Lower lobe of right lung (tissue), 2 donors: ENCODE data around the gene DDX20. TPM values are rescaled to one million over a fixed set of nuclear protein-coding genes. Genes with fewer than 3 reads are reported as not detected.

Experiments
- ATAC-seq, 2 donors: fragments of 200-7000 bp; cut with Tn5 transposase; one replicate each; pipeline ENCODE4 v1.9.1; 2020 to 2022; ENCODE audit warnings: mild to moderate bottlenecking in 2 of 2, moderate library complexity in 2 of 2
- DNase-seq: peaks from one replicate; pipeline ENCODE4 v3.0.0-alpha.2; 2020
- H3K27ac ChIP-seq: fragments of 200-600 bp; one replicate; pipeline ENCODE4 v1.8.0; 2022
- H3K27me3 ChIP-seq: fragments of 200-600 bp; one replicate; pipeline ENCODE4 v1.8.0; 2022; ENCODE audit warnings: low read depth
- H3K36me3 ChIP-seq: fragments of 200-600 bp; one replicate; pipeline ENCODE4 v1.8.0; 2022; ENCODE audit warnings: mild to moderate bottlenecking
- H3K4me1 ChIP-seq: fragments of 200-600 bp; one replicate; pipeline ENCODE4 v1.8.0; 2022
- H3K4me3 ChIP-seq: fragments of 200-600 bp; one replicate; pipeline ENCODE4 v1.8.0; 2022; ENCODE audit warnings: mild to moderate bottlenecking
- H3K9me3 ChIP-seq: fragments of 200-600 bp; one replicate; pipeline ENCODE4 v1.8.0; 2022
- intact Hi-C: fragments of 100-400 bp; cut with DNase I; formaldehyde crosslinking; loops from one replicate; pipeline ENCODE4 v1.11.0; 2022
- total RNA-seq: library from RNA; stranded (reverse); fragmentation: NEBNext Ultra II Directional; extraction: Animal tissue kit (Norgen Biotek cat#: 25700); gene quantifications from one replicate; pipeline ENCODE4 v1.2.1, GENCODE V29; 2021
- TF ChIP-seq, protein P1 (sequence below): fragments of 200-600 bp; IDR thresholded peaks from one replicate; pipeline ENCODE4 v1.8.0; 2022; ENCODE audit warnings: antibody characterized with exemption, mild to moderate bottlenecking
- donor health status: DM: no; HTN: yes; CAD: no; lungs with severe emphysema.

DDX20 gene
- total RNA-seq, 1 donor from 2014 or later = 11.4 TPM

- ATAC-seq = no peak
- no peak for DNase-seq
- intact Hi-C loops = no loop called here
- Histone ChIP-seq H3K27ac (no peak overlapping the region), H3K27me3 (no peaks in the 10 kb centered on the region), H3K4me3 (no peak overlapping the region), H3K4me1 (peaks cover 25% of the 10 kb centered on the region), H3K9me3 (no peaks in the 10 kb centered on the region), H3K36me3 (peaks cover 8% of the 10 kb centered on the region)
- TF ChIP-seq, protein P1, sequence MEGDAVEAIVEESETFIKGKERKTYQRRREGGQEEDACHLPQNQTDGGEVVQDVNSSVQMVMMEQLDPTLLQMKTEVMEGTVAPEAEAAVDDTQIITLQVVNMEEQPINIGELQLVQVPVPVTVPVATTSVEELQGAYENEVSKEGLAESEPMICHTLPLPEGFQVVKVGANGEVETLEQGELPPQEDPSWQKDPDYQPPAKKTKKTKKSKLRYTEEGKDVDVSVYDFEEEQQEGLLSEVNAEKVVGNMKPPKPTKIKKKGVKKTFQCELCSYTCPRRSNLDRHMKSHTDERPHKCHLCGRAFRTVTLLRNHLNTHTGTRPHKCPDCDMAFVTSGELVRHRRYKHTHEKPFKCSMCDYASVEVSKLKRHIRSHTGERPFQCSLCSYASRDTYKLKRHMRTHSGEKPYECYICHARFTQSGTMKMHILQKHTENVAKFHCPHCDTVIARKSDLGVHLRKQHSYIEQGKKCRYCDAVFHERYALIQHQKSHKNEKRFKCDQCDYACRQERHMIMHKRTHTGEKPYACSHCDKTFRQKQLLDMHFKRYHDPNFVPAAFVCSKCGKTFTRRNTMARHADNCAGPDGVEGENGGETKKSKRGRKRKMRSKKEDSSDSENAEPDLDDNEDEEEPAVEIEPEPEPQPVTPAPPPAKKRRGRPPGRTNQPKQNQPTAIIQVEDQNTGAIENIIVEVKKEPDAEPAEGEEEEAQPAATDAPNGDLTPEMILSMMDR = no peak
These were observed 25.6 kb upstream of the DDX20 start for GRCh38 chr1:111729946-111730681.

DNA sequence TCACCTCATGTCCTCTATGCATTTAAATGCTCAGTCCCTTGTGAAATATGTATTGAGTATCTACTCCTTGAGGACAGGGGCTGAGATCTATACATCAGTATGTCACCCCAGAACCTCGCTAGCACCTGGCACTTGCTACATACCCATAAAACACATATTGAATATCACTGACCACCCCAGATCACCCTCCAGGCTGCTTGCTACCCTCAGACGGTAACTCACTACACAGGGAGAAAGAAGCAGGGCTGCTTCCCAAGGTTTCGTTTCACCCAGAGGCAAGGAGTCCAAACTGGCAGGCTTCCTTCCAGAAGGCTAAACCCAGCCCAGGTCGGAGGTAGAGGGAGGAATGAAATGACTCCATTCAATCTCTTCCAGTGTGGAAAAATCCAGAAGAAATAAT lies 25.0 kb upstream of the DDX20 start:
- DNase-seq (no peak), ATAC-seq (no peak)
- TF ChIP-seq, protein P1 = no peak
- no peak overlapping the region for H3K4me3 ChIP-seq
- H3K9me3 ChIP-seq = no peaks in the 10 kb centered on the region
- H3K36me3 ChIP-seq = peaks cover 8% of the 10 kb centered on the region
- intact Hi-C loops = no loop called here
- H3K27ac ChIP-seq = no peak overlapping the region
- H3K27me3 ChIP-seq = no peaks in the 10 kb centered on the region
- H3K4me1 ChIP-seq = peaks cover 25% of the 10 kb centered on the region

- no peak overlapping the region for H3K4me3 ChIP-seq
- no peak overlapping the region for H3K27ac ChIP-seq
- no peak for DNase-seq
- TF ChIP-seq, protein P1 = no peak
- no peak for ATAC-seq
- H3K36me3 ChIP-seq = peaks cover 5% of the 10 kb centered on the region
- no peaks in the 10 kb centered on the region for H3K27me3 ChIP-seq
- H3K4me1 ChIP-seq = peaks cover 30% of the 10 kb centered on the region
- intact Hi-C loops = no loop called here
- H3K9me3 ChIP-seq = no peaks in the 10 kb centered on the region
These were observed 23.7 kb upstream of the DDX20 start for GRCh38 chr1:111731956-111732355.

DNA sequence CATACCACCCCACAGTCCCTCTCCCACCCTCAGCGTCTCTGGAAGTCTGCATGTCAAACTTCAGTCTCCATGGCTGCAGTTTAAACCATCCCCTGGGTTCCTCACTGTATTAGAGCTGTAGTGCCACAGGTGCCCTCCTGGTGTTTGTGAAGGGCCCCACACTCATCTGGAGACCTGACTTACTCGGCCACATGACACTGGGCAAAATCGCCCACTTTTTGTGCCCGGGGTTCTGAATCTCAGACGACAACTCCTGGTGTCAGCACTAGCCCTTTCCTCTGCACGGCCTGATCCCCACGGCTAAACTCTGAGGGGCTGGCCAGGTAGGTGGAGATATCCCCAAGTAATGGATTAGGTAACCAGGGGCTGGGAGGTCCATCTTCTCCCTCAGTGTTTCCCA lies 23.0 kb upstream of the DDX20 start:
- ATAC-seq (no peak), DNase-seq (no peak)
- TF ChIP-seq, protein P1 = no peak
- intact Hi-C loops = no loop called here
- no peaks in the 10 kb centered on the region for H3K9me3 ChIP-seq
- H3K27me3 ChIP-seq = no peaks in the 10 kb centered on the region
- H3K4me1 ChIP-seq = peaks cover 38% of the 10 kb centered on the region
- no peaks in the 10 kb centered on the region for H3K36me3 ChIP-seq
- H3K4me3 ChIP-seq = no peak overlapping the region
- H3K27ac ChIP-seq = peak overlapping the region; percentile 75

GRCh38 chr1:111733183-111733991 lies 22.3 kb upstream of the DDX20 start:
- ATAC-seq = peak; percentile 81 to 86
- H3K27me3 ChIP-seq = no peaks in the 10 kb centered on the region
- peaks cover 44% of the 10 kb centered on the region for H3K4me1 ChIP-seq
- no peaks in the 10 kb centered on the region for H3K9me3 ChIP-seq
- H3K36me3 ChIP-seq = no peaks in the 10 kb centered on the region
- H3K4me3 ChIP-seq = no peak overlapping the region
- TF ChIP-seq, protein P1 = no peak
- H3K27ac ChIP-seq = peak overlapping the region; percentile 75
- DNase-seq = peak; percentile 70
- intact Hi-C loops = no loop called here
